Kidney (tissue), 14 donors: Measurements from ENCODE around the gene ZPBP2. TPM values are rescaled to one million over a fixed set of nuclear protein-coding genes. Genes with fewer than 3 reads are reported as not detected.

ENCODE experiments used
- DNase-seq, 5 donors: peaks; one replicate each; pipeline ENCODE4 v3.0.0-alpha.2; 2013 to 2020
- FAIRE-seq: peaks from 2 replicates; lab custom pipeline; 2012; peaks lifted over from hg19 to GRCh38; lab: Jason Lieb, UNC
- H3K27ac ChIP-seq, 2 donors: one replicate each; pipeline ENCODE4 v1.7.0; 2013; ENCODE audit warnings: low read depth in 2 of 2, low read length in 2 of 2, inconsistent platforms in 1 of 2
- H3K27me3 ChIP-seq: one replicate; pipeline ENCODE4 v1.7.1; 2013; ENCODE audit warnings: low read length, inconsistent platforms; ENCODE audit not compliant: control insufficient read depth, insufficient read depth
- H3K36me3 ChIP-seq, 3 donors: one replicate each; pipeline versions ENCODE4 v1.7.0 to v1.7.1; 2013; ENCODE audit warnings: low read length in 3 of 3, control low read depth in 1 of 3, inconsistent platforms in 1 of 3; ENCODE audit not compliant: insufficient read depth in 3 of 3, control insufficient read depth in 2 of 3
- H3K4me1 ChIP-seq, 3 donors: one replicate each; pipeline versions ENCODE4 v1.7.0 to v1.7.1; 2013; ENCODE audit warnings: low read length in 3 of 3, inconsistent platforms in 1 of 3, low read depth in 1 of 3; ENCODE audit not compliant: control insufficient read depth in 2 of 3, insufficient read depth in 2 of 3
- H3K4me3 ChIP-seq, 3 donors: one replicate each; pipeline versions ENCODE4 v1.7.0 to v1.8.1; 2013; ENCODE audit warnings: low read length in 3 of 3, control low read depth in 1 of 3, inconsistent platforms in 1 of 3
- H3K9ac ChIP-seq, 3 donors: one replicate each; pipeline versions ENCODE4 v1.7.0 to v1.7.1; 2013; ENCODE audit warnings: low read length in 3 of 3, control low read depth in 1 of 3, inconsistent platforms in 1 of 3
- H3K9me3 ChIP-seq, 3 donors: one replicate each; pipeline versions ENCODE4 v1.7.0 to v1.7.1; 2013; ENCODE audit warnings: low read length in 3 of 3, control low read depth in 1 of 3, inconsistent platforms in 1 of 3; ENCODE audit not compliant: control insufficient read depth in 2 of 3, insufficient read depth in 1 of 3
- intact Hi-C: fragments of 100-400 bp; cut with DNase I; formaldehyde crosslinking; loops from one replicate; pipeline ENCODE4 v1.11.1; 2022
- polyA plus RNA-seq: library from polyadenylated mRNA; stranded (reverse); fragments of 350-450 nt; fragmentation: Illumina TruSeq; extraction: RNeasy Lipid Tissue Mini Kit (QIAGEN cat#74804); gene quantifications from one replicate; pipeline ENCODE4 v1.2.3, GENCODE V29; 2014; ENCODE audit warnings: low read depth, low replicate concordance; ENCODE audit not compliant: insufficient read depth
- total RNA-seq: library from RNA; stranded (reverse); fragmentation: NEBNext Ultra II Directional; extraction: Animal tissue kit (Norgen Biotek cat#: 25700); gene quantifications from one replicate; pipeline ENCODE4 v1.2.1, GENCODE V29; 2021
- TF ChIP-seq, protein P1 (sequence below): IDR thresholded peaks from 3 replicates; pipeline ENCODE4 v1.5.1; 2012; ENCODE audit warnings: mild to moderate bottlenecking, moderate library complexity, borderline replicate concordance; ENCODE audit not compliant: insufficient read depth; ENCODE audit errors: extremely low read depth
- donor health status: control.
- donor health status: control.
- donor health status: control.
- donor health status: control.
- donor health status: control.
- donor health status: DM: yes; HTN: yes; CAD: no.
- donor health status: Normal renal cell carcinoma (clear cell type).

ZPBP2 gene
- total and polyA plus RNA-seq, 2 donors from 2014 or later, result not detected

DNA sequence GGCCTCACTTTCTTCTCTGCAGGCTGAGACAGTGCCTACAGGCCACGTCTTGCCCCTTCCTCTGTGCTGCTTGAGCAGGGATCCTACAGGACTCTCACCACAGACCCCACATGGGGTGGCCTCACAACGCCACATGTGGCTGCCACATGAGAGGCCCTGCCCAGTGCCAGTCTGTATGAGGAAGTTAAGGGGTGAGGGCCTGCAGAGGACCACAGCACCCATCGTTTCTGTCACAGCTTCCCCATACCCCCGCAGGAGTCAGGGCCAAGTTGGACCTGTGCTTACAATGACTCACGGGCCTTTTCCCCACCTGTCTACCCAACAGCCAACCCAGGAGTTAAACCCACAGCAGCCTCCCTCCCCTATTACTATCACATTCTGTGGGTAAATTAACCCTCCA, 53.3 kb downstream of the ZPBP2 start:
- peak in 1 of 5 donors; percentile 50 for DNase-seq
- intact Hi-C loops, result no loop called here
- peaks cover 0 to 21% (median 12%) of the 10 kb centered on the region in 3 donors for H3K4me1 ChIP-seq
- H3K4me3 ChIP-seq, result no peak overlapping the region
- TF ChIP-seq, protein P1, sequence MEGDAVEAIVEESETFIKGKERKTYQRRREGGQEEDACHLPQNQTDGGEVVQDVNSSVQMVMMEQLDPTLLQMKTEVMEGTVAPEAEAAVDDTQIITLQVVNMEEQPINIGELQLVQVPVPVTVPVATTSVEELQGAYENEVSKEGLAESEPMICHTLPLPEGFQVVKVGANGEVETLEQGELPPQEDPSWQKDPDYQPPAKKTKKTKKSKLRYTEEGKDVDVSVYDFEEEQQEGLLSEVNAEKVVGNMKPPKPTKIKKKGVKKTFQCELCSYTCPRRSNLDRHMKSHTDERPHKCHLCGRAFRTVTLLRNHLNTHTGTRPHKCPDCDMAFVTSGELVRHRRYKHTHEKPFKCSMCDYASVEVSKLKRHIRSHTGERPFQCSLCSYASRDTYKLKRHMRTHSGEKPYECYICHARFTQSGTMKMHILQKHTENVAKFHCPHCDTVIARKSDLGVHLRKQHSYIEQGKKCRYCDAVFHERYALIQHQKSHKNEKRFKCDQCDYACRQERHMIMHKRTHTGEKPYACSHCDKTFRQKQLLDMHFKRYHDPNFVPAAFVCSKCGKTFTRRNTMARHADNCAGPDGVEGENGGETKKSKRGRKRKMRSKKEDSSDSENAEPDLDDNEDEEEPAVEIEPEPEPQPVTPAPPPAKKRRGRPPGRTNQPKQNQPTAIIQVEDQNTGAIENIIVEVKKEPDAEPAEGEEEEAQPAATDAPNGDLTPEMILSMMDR, result no peak
- H3K27me3 ChIP-seq, result no peaks in the 10 kb centered on the region
- no peak for FAIRE-seq
- no peak overlapping the region for H3K9ac ChIP-seq
- no peaks in the 10 kb centered on the region for H3K9me3 ChIP-seq
- H3K36me3 ChIP-seq, result peaks cover 0 to 28% (median 19%) of the 10 kb centered on the region in 3 donors
- H3K27ac ChIP-seq, result no peak overlapping the region

DNA sequence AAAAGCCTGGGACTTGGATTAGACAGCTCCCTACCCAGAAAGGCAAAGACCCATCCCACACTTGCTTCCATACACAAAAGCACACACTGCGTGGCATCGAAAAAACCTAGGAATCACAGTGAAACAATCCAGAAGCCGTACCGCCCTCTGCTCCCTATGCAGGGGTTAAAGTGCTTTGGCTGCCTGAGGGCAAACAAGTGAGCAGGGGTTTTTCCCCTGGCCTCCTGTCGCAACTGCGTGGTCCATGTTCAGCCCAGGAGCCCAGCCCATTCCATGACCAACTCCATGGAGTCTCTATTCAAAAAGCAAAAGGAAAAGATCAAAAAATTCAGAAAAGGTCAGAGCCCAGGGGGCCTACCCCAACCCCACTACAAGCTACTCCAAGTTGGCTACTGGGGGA, 54.0 kb downstream of the ZPBP2 start:
- H3K36me3 ChIP-seq, result peaks cover 0 to 28% (median 19%) of the 10 kb centered on the region in 3 donors
- intact Hi-C loops, result no loop called here
- no peak for FAIRE-seq

DNA sequence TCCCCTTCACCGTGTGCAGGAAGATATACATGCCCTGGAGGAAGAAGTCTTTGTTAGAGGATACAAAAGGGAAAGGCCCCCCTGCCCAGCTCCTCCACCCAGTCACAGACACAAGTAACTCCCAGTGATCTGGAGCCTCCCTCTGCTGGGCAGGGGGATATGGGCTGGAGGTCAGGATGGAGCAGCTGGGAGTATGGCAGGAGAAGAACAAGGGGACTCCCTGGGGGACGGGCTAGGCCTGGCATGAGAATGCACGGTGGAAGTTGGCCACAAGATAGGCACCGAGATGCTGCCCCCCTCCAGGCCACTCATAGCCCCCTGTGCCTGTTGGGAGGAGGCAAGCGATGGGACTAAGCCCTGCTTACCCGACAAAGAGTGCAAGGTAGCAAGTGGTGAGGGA, 55.2 kb downstream of the ZPBP2 start:
- Histone ChIP-seq H3K27me3 (no peaks in the 10 kb centered on the region), H3K9ac (no peak overlapping the region), H3K4me3 (no peak overlapping the region), H3K27ac (no peak overlapping the region), H3K9me3 (no peaks in the 10 kb centered on the region), H3K4me1 (peaks cover 2 to 27% (median 17%) of the 10 kb centered on the region in 3 donors), H3K36me3 (peaks cover 0 to 28% (median 19%) of the 10 kb centered on the region in 3 donors)
- FAIRE-seq, result no peak
- TF ChIP-seq, protein P1, result no peak
- peak in 1 of 5 donors; percentile 36 for DNase-seq
- intact Hi-C loops, result no loop called here

More for the DNA sequence above, 54.0 kb downstream of the ZPBP2 start:
- no peak overlapping the region for H3K27ac ChIP-seq
- DNase-seq, result no peak
- H3K4me3 ChIP-seq, result no peak overlapping the region
- H3K4me1 ChIP-seq, result peaks cover 0 to 25% (median 17%) of the 10 kb centered on the region in 3 donors
- no peak overlapping the region for H3K9ac ChIP-seq
- no peaks in the 10 kb centered on the region for H3K9me3 ChIP-seq
- no peaks in the 10 kb centered on the region for H3K27me3 ChIP-seq
- TF ChIP-seq, protein P1, result no peak
